Stimulated activated CD4-positive, alpha-beta T cell treated with anti-CD3 and anti-CD28 coated beads, Interleukin-1b, Interleukin-23, amount 100 ng/mL, for 24 hours (primary cell): ENCODE data around the gene ZNF365.
"Not testable (repeated sequence)": the region's sequence is repeated elsewhere in the genome, so short reads cannot be mapped to it uniquely, and the experiment has no call there.

Experiments
- DNase-seq, 4 experiments: peaks; one replicate each; pipeline ENCODE4 v3.0.0-alpha.2; 2020; ENCODE audit warnings: low read depth in 4 of 4, low spot score in 1 of 4

The ZNF365 gene

GRCh38 chr10:62376071-62377025 lies 2.2 kb downstream of the ZNF365 start:
- DNase-seq = no peak

GRCh38 chr10:62377026-62377415 lies 2.9 kb downstream of the ZNF365 start:
- no peak for DNase-seq

- no peak for DNase-seq
These were observed 3.8 kb downstream of the ZNF365 start for GRCh38 chr10:62377966-62378365.

- DNase-seq = not testable (repeated sequence)
These were observed 4.7 kb downstream of the ZNF365 start for GRCh38 chr10:62378877-62379276.

- DNase-seq = no peak
These were observed 5.2 kb downstream of the ZNF365 start for GRCh38 chr10:62379394-62379793.

- no peak for DNase-seq
These were observed 5.8 kb downstream of the ZNF365 start for GRCh38 chr10:62380016-62380415.

GRCh38 chr10:62381385-62382102 lies 7.4 kb downstream of the ZNF365 start:
- DNase-seq = no peak

GRCh38 chr10:62382831-62383230 lies 8.7 kb downstream of the ZNF365 start:
- DNase-seq = no peak

- DNase-seq = peak in 1 of 4 experiments; percentile 7
These were observed 9.9 kb downstream of the ZNF365 start for GRCh38 chr10:62384057-62384446.

- DNase-seq = no peak
These were observed 10.4 kb downstream of the ZNF365 start for GRCh38 chr10:62384447-62385081.

- DNase-seq = no peak
These were observed 12.5 kb downstream of the ZNF365 start for GRCh38 chr10:62386356-62387320.

- no peak for DNase-seq
These were observed 14.2 kb downstream of the ZNF365 start for GRCh38 chr10:62388328-62388727.

- no peak for DNase-seq
These were observed 16.5 kb downstream of the ZNF365 start for GRCh38 chr10:62390497-62391176.

- DNase-seq = no peak
These were observed 19.1 kb downstream of the ZNF365 start for GRCh38 chr10:62393237-62393636.

GRCh38 chr10:62394556-62395018 lies 20.4 kb downstream of the ZNF365 start:
- no peak for DNase-seq

- DNase-seq = no peak
These were observed 21.7 kb downstream of the ZNF365 start for GRCh38 chr10:62395892-62396291.

GRCh38 chr10:62396864-62397263 lies 22.7 kb downstream of the ZNF365 start:
- DNase-seq = no peak

- DNase-seq = no peak
These were observed 25.0 kb downstream of the ZNF365 start for GRCh38 chr10:62399211-62399610.

- no peak for DNase-seq
These were observed 28.3 kb downstream of the ZNF365 start for GRCh38 chr10:62402508-62402907.

- DNase-seq = not testable (repeated sequence)
These were observed 36.4 kb downstream of the ZNF365 start for GRCh38 chr10:62410528-62410927.
